KOPT-K1 (cell line): Measurements from ENCODE around the gene LRIF1.
"Not testable (repeated sequence)": the region's sequence is repeated elsewhere in the genome, so short reads cannot be mapped to it uniquely, and the experiment has no call there.

ENCODE experiments used
- H3K27ac ChIP-seq: fragments of 200-600 bp; sonication (generic); 2 replicates; pipeline ENCODE4 v1.5.1; 2016; ENCODE audit warnings: antibody characterized with exemption, mild to moderate bottlenecking, low read depth, low read length; ENCODE audit not compliant: poor library complexity, severe bottlenecking
- H3K36me3 ChIP-seq: fragments of 200-600 bp; sonication (generic); 2 replicates; pipeline ENCODE4 v1.5.1; 2017; ENCODE audit warnings: antibody characterized with exemption, mild to moderate bottlenecking, low read length, moderate library complexity; ENCODE audit not compliant: insufficient read depth
- H3K9me3 ChIP-seq: fragments of 200-600 bp; sonication (generic); 2 replicates; pipeline ENCODE4 v1.5.1; 2017; ENCODE audit warnings: antibody characterized with exemption, low read length, mild to moderate bottlenecking; ENCODE audit not compliant: insufficient read depth, poor library complexity, severe bottlenecking

The LRIF1 gene, protein sequence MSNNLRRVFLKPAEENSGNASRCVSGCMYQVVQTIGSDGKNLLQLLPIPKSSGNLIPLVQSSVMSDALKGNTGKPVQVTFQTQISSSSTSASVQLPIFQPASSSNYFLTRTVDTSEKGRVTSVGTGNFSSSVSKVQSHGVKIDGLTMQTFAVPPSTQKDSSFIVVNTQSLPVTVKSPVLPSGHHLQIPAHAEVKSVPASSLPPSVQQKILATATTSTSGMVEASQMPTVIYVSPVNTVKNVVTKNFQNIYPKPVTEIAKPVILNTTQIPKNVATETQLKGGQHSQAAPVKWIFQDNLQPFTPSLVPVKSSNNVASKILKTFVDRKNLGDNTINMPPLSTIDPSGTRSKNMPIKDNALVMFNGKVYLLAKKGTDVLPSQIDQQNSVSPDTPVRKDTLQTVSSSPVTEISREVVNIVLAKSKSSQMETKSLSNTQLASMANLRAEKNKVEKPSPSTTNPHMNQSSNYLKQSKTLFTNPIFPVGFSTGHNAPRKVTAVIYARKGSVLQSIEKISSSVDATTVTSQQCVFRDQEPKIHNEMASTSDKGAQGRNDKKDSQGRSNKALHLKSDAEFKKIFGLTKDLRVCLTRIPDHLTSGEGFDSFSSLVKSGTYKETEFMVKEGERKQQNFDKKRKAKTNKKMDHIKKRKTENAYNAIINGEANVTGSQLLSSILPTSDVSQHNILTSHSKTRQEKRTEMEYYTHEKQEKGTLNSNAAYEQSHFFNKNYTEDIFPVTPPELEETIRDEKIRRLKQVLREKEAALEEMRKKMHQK

DNA sequence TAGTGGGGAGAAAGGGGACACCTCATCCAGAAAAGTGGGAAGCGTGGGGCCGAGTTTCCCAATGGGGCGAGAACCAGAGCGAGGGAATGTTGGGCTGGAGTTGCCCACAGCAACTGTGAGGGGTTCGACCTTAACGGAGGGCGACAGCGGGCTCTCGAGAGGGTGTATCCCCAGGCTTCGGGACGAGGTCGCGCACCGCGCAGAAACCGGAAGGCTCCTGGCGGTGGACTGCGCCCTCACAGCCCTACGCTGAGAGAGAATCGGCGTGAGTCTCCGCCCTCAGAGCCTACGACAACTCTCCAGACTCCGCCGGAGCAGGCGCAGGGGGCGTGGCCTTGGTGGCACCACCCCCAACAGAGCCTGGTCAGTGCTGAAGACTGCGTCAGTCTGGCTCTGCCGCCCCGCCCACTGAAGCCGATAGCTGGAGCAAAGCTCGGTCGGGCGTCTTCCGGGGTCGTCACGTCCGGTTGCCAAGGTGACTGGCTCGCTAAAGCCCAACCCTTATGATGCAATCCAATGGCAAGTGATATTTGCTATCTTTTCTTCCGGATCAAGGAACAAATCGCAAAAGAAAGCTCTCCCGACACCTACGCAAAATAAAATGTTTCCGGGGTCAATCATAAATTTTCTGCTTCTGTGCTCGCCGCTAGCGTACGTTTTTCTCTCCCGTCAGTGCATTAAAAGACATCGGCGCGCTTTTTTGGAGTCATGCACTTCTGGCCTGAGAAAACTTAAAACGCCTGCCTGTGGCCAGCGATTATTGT lies at the start of gene LRIF1:
Gene LRIF1 (minus strand): TSS at position 232 of the 764 bp plus-strand sequence. CDS start 234 bp downstream, outside the sequence.
- no peak within 1 kb of the TSS for H3K27ac ChIP-seq
- H3K9me3 ChIP-seq = peaks cover 8% of the 10 kb centered on the region
- no peaks in the 10 kb centered on the region for H3K36me3 ChIP-seq

DNA sequence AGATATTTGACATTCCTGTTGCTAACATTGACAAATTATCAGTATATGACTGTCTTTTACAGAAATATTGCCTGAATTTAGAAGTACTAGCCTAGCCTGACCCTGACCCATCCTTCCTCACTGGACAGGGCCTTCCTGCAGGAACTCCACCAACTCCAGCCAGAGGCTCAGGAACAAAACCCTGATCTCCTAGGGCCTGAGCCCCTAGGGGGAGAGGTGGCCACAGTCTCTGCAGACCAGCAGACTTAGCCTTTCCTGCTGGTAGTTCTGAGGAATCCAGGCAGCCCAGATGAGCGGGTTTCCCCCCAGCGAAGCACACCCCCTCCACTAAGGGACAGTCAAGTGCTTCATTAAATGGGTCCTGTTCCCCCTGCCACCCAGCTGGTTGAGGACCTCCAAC lies 44.3 kb upstream of the LRIF1 start:
- H3K36me3 ChIP-seq = no peaks in the 10 kb centered on the region

DNA sequence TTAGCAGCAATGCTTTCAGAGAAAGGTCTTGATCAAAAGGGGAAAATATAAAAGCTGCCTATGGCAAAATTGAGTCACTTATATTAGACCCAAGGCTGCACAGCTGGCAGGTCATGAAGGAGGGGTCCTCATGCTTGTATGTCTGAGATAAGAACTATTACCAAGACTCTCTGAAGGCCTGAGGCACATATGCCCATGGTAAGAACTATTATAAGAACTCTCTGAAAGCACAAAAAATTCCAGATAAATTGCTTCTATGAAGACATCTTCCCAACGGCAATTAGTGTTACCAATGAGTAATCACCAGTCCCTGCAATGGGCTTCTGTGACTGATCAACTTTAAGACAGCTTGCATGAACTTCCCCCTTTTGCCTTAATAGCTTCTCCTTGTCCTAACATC lies 42.8 kb upstream of the LRIF1 start:
- H3K9me3 ChIP-seq = peaks cover 15% of the 10 kb centered on the region
- no peaks in the 10 kb centered on the region for H3K36me3 ChIP-seq

More for the DNA sequence above, 44.3 kb upstream of the LRIF1 start:
- H3K9me3 ChIP-seq = peaks cover 15% of the 10 kb centered on the region
- H3K27ac ChIP-seq = no peak overlapping the region

DNA sequence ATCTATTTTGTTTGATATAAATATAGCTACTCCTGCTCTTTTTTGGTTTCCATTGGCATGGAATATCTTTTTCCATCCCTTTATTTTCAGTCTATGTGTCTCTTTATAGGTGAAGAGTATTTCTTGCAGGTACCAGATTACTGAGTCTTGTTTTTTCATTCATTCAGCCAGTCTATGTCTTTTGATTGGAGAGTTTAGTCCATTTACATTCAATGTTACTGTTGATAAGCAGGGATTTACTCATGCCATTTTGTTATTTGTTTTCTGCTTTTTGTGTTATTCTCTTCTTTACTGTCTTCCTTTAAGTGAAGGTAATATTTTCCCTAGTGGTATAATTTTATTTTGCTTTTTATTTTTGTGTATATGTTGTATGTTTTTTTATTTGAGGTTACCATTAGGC lies 35.9 kb upstream of the LRIF1 start:
- H3K9me3 ChIP-seq, H3K27ac ChIP-seq, H3K36me3 ChIP-seq: not testable (repeated sequence)

More for the DNA sequence above, 42.8 kb upstream of the LRIF1 start:
- H3K27ac ChIP-seq = no peak overlapping the region

DNA sequence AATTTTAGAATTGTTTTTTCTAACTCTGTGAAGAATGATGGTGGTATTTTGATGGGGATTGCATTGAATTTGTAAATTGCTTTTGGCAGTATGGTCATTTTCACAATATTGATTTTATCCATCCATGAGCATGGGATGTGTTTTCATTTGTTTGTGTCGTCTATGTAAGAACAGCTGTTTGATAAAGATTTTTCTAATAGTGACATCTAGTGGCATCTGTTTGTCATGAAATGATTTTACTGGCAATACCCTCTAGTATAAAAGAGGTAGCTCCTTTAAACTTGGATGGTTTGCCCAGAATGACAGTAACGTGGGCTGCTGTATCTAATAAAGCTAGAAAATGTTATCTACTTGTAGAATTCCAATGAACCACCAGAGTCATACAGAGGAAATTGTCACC lies 28.6 kb upstream of the LRIF1 start:
- not testable (repeated sequence) for H3K36me3 ChIP-seq, H3K9me3 ChIP-seq, H3K27ac ChIP-seq

DNA sequence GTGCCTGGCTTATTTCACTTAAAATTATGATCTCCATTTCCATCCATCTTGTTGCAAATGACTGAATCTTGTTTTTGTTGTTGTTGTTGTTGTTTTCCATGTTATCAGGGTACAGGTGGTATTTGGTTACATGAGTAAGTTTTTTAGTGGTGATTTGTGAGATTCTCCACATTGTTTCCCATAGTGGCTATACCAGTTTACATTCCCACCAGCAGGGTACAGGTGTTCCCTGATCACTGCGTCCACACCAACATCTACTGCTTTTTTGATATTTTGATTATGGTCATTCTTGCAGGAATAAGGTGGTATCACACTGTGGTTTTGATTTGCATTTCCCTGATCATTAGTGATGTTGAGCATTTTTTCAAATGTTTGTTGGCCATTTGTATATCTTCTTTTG lies 27.6 kb upstream of the LRIF1 start:
- H3K9me3 ChIP-seq, H3K36me3 ChIP-seq, H3K27ac ChIP-seq: not testable (repeated sequence)

DNA sequence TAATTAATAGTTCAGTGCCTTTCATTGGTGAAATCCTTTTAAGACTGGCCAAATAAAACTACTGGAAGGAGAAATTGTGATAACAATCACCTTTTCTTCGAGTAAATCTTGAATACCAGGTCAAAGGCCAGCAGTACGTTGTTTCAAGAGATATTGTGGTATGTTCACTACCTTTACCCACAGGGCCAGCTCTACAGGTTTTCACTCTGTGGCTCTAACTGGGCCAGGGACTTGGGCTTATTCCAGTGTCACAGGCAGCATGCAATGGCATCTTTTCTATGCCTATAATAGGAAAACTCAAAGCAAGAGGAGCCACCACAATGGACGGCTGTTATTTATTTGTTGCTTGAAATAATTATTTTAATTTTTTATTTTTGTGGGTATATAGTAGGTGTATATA lies 26.8 kb upstream of the LRIF1 start:
- Histone ChIP-seq H3K27ac (no peak overlapping the region), H3K9me3 (no peaks in the 10 kb centered on the region), H3K36me3 (no peaks in the 10 kb centered on the region)

DNA sequence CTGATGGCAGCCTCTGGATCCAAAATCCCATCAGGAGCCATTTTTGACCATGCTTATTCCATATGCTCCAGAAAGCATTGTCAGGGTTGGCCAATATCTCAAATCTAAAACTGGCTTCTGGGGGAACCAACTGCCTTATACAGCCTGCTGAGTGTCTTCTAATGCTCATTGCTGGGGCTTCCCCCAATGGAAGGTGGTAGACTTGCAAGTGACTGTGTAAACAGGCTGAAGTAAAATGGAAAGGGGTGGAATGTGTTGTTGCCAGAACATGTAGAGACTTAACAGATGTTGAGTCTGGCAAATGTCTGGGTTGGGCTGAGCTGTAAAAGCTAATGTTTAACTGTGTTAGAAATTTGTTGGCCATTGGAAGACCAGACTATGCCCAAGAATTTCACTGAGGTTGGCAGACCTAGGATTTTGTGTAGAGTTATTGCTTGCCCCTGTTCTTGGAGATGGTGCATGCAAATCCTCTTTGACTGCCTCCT lies 22.7 kb upstream of the LRIF1 start:
- Histone ChIP-seq H3K9me3 (no peaks in the 10 kb centered on the region), H3K27ac (no peak overlapping the region), H3K36me3 (no peaks in the 10 kb centered on the region)

DNA sequence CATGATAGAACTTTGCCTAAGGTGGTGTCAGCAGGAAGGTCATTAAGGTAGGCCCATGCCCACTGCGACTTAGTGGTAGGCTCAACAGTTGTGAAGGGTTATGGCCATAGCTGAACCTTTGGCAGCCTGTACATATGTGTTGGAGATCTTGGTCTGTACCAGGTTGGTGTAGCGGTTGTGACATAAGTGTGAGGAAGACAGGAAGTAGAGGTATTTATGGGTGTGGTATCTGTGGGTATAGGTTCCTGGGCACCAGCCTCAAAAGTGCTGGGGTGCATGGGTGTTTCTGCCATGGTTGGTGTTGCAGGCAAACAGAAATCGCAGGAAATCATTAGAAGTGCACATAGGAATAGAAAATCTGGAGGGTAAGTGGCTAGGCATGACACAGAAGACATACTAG lies 18.6 kb upstream of the LRIF1 start:
- no peak overlapping the region for H3K27ac ChIP-seq
- H3K9me3 ChIP-seq = no peaks in the 10 kb centered on the region
- H3K36me3 ChIP-seq = no peaks in the 10 kb centered on the region

DNA sequence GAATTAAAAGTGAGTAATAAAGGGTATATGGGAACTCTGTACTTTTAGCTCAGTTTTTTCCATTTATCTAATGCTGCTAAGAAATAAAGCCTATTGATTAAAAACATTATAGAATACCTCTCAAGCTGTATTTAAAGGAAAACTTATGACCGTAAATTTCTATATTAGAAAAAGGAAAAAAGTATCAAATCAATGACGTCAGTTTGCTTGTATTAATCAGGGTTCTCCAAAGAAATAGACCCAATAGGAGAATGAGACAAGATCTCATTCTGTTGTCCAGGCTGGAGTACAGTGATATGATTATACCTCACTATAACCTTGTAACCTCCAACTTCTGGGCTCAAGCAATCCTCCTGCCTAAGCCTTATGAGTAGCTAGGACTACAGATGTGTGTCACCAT lies 15.4 kb upstream of the LRIF1 start:
- Histone ChIP-seq H3K27ac (no peak overlapping the region), H3K9me3 (no peaks in the 10 kb centered on the region), H3K36me3 (no peaks in the 10 kb centered on the region)

DNA sequence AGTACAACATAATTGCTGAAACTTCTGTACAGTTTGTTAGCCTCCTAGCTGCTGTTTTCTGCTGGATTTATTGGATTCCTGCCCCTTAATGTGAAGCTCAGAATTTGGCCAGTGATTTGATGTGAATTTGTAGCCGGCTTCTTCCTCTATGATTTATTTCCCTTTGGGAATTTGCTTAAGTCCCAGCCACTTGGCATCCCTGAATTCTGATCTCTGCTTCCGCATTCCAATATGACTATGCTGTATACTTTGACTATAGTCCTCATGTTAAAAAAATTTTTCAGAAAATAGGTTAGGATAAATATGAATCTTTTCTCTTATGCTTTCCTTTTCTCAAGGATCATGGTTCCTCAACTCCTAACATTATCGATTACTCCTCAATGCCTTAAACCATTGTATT lies 12.4 kb upstream of the LRIF1 start:
- H3K27ac ChIP-seq = no peak overlapping the region
- H3K9me3 ChIP-seq = no peaks in the 10 kb centered on the region
- H3K36me3 ChIP-seq = no peaks in the 10 kb centered on the region

DNA sequence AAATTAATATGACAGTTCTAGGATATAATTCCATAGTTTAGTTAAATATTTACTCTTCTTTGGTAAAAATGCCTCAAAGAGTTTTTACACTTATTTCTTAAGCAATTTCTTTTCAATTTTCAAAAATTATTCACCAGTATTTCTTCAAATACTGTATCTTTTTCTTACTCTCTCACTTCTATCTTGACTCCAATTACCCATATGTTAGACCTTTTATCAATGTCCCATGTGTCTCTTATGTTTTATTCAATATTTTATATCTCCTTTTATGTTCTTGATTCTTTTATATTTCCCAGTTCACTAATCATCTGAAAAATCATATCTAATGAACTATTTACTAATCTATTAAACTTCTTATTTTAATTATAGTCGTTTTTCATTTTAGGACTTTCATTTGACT lies 11.5 kb upstream of the LRIF1 start:
- H3K9me3 ChIP-seq = no peaks in the 10 kb centered on the region
- H3K36me3 ChIP-seq = no peaks in the 10 kb centered on the region
- no peak overlapping the region for H3K27ac ChIP-seq

DNA sequence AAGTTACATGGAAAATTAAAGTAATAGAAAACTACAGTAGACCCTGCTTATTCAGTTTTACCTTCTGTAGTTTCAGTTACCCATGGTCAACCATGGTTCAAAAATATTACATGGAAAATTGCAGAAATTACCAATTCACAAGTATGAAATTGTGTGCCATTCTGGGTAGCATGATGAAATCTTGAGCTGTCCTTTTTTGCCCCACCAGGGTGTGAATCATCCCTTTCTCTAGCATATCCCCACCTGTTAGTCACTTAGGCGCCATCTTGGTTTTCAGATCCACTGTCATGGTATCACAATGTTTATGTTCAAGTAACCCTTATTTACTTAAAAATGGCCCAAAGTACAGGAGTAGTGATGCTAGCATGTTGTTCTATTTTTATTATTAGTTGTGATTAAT lies 3.5 kb upstream of the LRIF1 start:
- Histone ChIP-seq H3K27ac (no peak overlapping the region), H3K9me3 (peaks cover 8% of the 10 kb centered on the region), H3K36me3 (no peaks in the 10 kb centered on the region)

DNA sequence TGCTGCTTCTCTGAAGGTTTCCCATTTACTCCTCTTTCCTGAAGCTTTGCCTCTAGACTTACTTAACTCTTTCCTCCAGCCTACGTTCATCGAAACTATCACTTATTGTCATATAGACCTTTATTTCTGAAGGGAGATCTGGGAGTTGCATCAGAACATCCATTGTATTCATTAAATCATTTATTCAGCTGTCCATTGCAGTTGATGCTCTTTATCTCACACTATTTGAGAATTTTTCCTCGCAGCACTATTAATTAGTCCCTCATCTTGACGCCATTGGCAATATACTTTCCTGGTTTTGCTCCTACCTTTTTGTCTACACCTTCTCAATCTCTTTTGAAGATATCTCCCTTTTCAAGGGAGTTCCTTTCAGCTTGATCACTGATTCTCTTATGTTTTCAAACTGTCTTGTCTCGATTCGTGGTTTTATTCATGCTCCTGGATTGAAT lies 757 bp upstream of the LRIF1 start:
- H3K36me3 ChIP-seq = no peaks in the 10 kb centered on the region
- H3K9me3 ChIP-seq = peaks cover 8% of the 10 kb centered on the region
- H3K27ac ChIP-seq = no peak overlapping the region
